ENCODE results near the gene GRK6. TPM values are rescaled to one million over a fixed set of nuclear protein-coding genes. Genes with fewer than 3 reads are reported as not detected.

Gene GRK6
- total and polyA plus RNA-seq, 9 of the 15 experiments (the other 6 are each of a cell fraction or from before 2014, with no cell fraction given) = 0.63 to 122 (median 44.5) TPM

DNA sequence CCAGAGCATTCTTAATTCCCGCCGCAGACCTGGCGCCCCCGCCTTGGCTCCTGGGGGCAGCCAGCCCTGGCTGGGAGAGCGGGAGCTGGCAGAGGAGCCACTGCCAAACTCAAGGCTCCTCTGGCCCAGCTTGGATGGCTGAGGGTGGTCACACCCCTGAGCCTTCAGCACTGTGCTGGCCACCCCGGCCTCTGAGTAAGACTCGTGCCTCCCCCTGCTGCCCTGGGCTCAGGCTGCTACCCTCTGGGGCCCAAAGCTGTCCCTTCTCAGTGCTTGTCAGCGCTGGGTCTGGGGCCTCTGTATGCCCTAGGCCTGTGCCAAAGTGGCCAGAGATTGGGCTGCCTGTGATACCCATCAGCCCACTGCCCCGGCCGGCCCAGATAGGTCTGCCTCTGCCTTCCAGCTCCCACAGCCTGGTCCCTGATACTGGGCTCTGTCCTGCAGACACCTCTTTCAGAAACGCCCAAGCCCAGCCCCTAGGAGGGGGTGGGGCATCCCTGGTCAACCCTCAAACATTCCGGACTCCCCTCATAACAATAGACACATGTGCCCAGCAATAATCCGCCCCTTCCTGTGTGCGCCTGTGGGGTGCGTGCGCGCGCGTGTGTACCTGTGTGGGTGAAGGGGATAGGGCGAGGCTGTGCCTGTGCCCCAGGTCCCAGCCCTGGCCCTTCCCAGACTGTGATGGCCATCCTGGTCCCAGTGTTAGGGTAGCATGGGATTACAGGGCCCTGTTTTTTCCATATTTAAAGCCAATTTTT is 15.8 kb downstream of the GRK6 start (continued):
- TF ChIP-seq, protein P1, sequence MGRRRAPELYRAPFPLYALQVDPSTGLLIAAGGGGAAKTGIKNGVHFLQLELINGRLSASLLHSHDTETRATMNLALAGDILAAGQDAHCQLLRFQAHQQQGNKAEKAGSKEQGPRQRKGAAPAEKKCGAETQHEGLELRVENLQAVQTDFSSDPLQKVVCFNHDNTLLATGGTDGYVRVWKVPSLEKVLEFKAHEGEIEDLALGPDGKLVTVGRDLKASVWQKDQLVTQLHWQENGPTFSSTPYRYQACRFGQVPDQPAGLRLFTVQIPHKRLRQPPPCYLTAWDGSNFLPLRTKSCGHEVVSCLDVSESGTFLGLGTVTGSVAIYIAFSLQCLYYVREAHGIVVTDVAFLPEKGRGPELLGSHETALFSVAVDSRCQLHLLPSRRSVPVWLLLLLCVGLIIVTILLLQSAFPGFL (CRISPR knock-in tag; IDR thresholded peaks at IDR 0.05) = no peak
- TF ChIP-seq HMGN3 (IDR thresholded peaks at IDR 0.05; ENCODE audit: borderline replicate concordance, extremely low read depth, insufficient read length, low read depth, low read length) = peak; percentile 19
- TF ChIP-seq XRCC3 (IDR thresholded peaks at IDR 0.05) = no peak
- TF ChIP-seq HDAC6 (IDR thresholded peaks at IDR 0.05; ENCODE audit: low read depth, low read length) = no peak
- no peak for TF ChIP-seq ETV6 (IDR thresholded peaks at IDR 0.05; ENCODE audit: borderline replicate concordance in 1 of 2, low read depth in 2 of 2, low read length in 1 of 2)
- no peak for TF ChIP-seq ETV6 (CRISPR knock-in tag; IDR thresholded peaks at IDR 0.05; ENCODE audit: borderline replicate concordance)
- TF ChIP-seq, protein P2, sequence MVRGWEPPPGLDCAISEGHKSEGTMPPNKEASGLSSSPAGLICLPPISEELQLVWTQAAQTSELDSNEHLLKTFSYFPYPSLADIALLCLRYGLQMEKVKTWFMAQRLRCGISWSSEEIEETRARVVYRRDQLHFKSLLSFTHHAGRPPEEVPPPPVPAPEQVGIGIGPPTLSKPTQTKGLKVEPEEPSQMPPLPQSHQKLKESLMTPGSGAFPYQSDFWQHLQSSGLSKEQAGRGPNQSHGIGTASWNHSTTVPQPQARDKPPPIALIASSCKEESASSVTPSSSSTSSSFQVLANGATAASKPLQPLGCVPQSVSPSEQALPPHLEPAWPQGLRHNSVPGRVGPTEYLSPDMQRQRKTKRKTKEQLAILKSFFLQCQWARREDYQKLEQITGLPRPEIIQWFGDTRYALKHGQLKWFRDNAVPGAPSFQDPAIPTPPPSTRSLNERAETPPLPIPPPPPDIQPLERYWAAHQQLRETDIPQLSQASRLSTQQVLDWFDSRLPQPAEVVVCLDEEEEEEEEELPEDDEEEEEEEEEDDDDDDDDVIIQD (CRISPR knock-in tag; IDR thresholded peaks at IDR 0.05) = no peak
- TF ChIP-seq ZNF780A (CRISPR knock-in tag; IDR thresholded peaks at IDR 0.05) = no peak
- TF ChIP-seq BDP1 (IDR thresholded peaks at IDR 0.05; ENCODE audit: insufficient read depth, insufficient read length) = no peak
- TF ChIP-seq RBFOX2 (IDR thresholded peaks at IDR 0.05; ENCODE audit: low read depth, low read length) = peak; percentile 56
- TF ChIP-seq PTRF (tag; IDR thresholded peaks at IDR 0.05) = no peak
- no peak for TF ChIP-seq JUN (IDR thresholded peaks at IDR 0.05; ENCODE audit: borderline replicate concordance, low read depth, low read length)
- TF ChIP-seq JUN (CRISPR knock-in tag; IDR thresholded peaks at IDR 0.05; ENCODE audit: borderline replicate concordance) = no peak
- TF ChIP-seq ZNF785 (CRISPR knock-in tag; IDR thresholded peaks at IDR 0.05) = no peak

Data from K562 (cell line).